Right cardiac atrium (tissue), 5 donors: ENCODE results near the gene SYT9. TPM values are rescaled to one million over a fixed set of nuclear protein-coding genes. Genes with fewer than 3 reads are reported as not detected.
A peak's percentile ranks its signal among the peaks of the same experiment; 100 is the strongest.

Experiments used
- ATAC-seq, 2 donors: fragments of 200-7000 bp; cut with Tn5 transposase; one replicate each; pipeline versions ENCODE4 v1.8.0 to v1.9.1; 2020; ENCODE audit warnings: moderate library complexity in 2 of 2, mild to moderate bottlenecking in 1 of 2
- DNase-seq, 3 donors: peaks; one replicate each; pipeline ENCODE4 v3.0.0-alpha.2; 2020
- H3K27ac ChIP-seq: one replicate; pipeline ENCODE4 v1.5.1; 2013; ENCODE audit warnings: mild to moderate bottlenecking, low read length, control low read depth, moderate library complexity
- H3K27me3 ChIP-seq: one replicate; pipeline ENCODE4 v1.6.1; 2013; ENCODE audit not compliant: control insufficient read depth, insufficient read depth
- H3K4me1 ChIP-seq: one replicate; pipeline ENCODE4 v1.6.1; 2013; ENCODE audit warnings: low read length; ENCODE audit not compliant: control insufficient read depth, insufficient read depth
- H3K4me3 ChIP-seq: one replicate; pipeline ENCODE4 v1.5.1; 2013; ENCODE audit warnings: low read length, control low read depth
- H3K9me3 ChIP-seq: one replicate; pipeline ENCODE4 v1.6.1; 2013; ENCODE audit warnings: low read length; ENCODE audit not compliant: control insufficient read depth
- WGBS: extraction: QIAGEN DNeasy Blood & Tissue Kit; methylation state at CpG from one replicate; pipeline ENCODE4 v1.1.7; 2013; 5-methylcytosine and 5-hydroxymethylcytosine counted together
- intact Hi-C, 4 donors: fragments of 100-400 bp; cut with DNase I; formaldehyde crosslinking; loops; one replicate each; pipeline versions ENCODE4 v1.11.0 to v1.14.0; 2022 to 2023
- polyA plus RNA-seq: library from polyadenylated mRNA; stranded (reverse); fragments of 200-250 nt; gene quantifications from one replicate; pipeline ENCODE4 v1.2.3, GENCODE V29; 2013
- total RNA-seq, 4 donors: library from RNA; stranded (reverse); fragmentation: NEBNext Ultra II Directional; extraction: Animal tissue kit (Norgen Biotek cat#: 25700); gene quantifications; one replicate each; pipeline ENCODE4 v1.2.1, GENCODE V29; 2021
- donor health status: healthy with polysubstance abuse.
- donor health status: DM: no; HTN: yes; CAD: no.
- donor health status: DM: no; HTN: no; CAD: no.
- donor health status: DM: no; HTN: yes; CAD: no; lungs with severe emphysema.
- donor health status: DM: yes; HTN: yes; CAD: no.

The SYT9 gene
- total and polyA plus RNA-seq, 5 donors = 0.06 to 0.11 (median 0.08) TPM; not detected in 1

GRCh38 chr11:7430496-7430895 is 178.8 kb downstream of the SYT9 start:
- DNase-seq = no peak
- ATAC-seq = no peak
- 99% methylated on average over 2 of the region's 2 CpGs for WGBS
- Histone ChIP-seq H3K27me3 (no peaks in the 10 kb centered on the region), H3K9me3 (no peaks in the 10 kb centered on the region), H3K4me3 (no peak overlapping the region), H3K4me1 (no peaks in the 10 kb centered on the region), H3K27ac (no peak overlapping the region)
- intact Hi-C loops = no loop called here

- DNase-seq (no peak), ATAC-seq (no peak)
- WGBS = 19% methylated on average over 2 of the region's 2 CpGs
- no peak overlapping the region for H3K4me3 ChIP-seq
- H3K4me1 ChIP-seq = no peaks in the 10 kb centered on the region
- H3K27ac ChIP-seq = no peak overlapping the region
- H3K27me3 ChIP-seq = no peaks in the 10 kb centered on the region
- no peaks in the 10 kb centered on the region for H3K9me3 ChIP-seq
- intact Hi-C loops = loop anchor here in 1 of 4 donors (5.0 kb wide), 1 partner anchor 338 kb away; no protein-coding TSS in a partner anchor
Measured at GRCh38 chr11:7435176-7435575, 183.5 kb downstream of the SYT9 start.

GRCh38 chr11:7436146-7436545 is 184.4 kb downstream of the SYT9 start:
- intact Hi-C loops = loop anchor here in 1 of 4 donors (5.0 kb wide), 1 partner anchor 339 kb away; no protein-coding TSS in a partner anchor
- no peak for ATAC-seq
- no peak overlapping the region for H3K4me3 ChIP-seq
- no peaks in the 10 kb centered on the region for H3K9me3 ChIP-seq
- H3K4me1 ChIP-seq = no peaks in the 10 kb centered on the region
- H3K27ac ChIP-seq = no peak overlapping the region
- H3K27me3 ChIP-seq = no peaks in the 10 kb centered on the region
- no peak for DNase-seq
- 94% methylated on average over 1 of the region's 1 CpG for WGBS

- Histone ChIP-seq H3K4me1 (no peaks in the 10 kb centered on the region), H3K27me3 (no peaks in the 10 kb centered on the region), H3K9me3 (no peaks in the 10 kb centered on the region), H3K4me3 (no peak overlapping the region), H3K27ac (no peak overlapping the region)
- intact Hi-C loops = loop anchor here in 1 of 4 donors (5.0 kb wide), 1 partner anchor 339 kb away; no protein-coding TSS in a partner anchor
- 37% methylated on average over 5 of the region's 5 CpGs for WGBS
- ATAC-seq = peak; percentile 43 to 61
- no peak for DNase-seq
Measured at GRCh38 chr11:7436657-7437056, 185.0 kb downstream of the SYT9 start.

GRCh38 chr11:7437696-7438095 is 186.0 kb downstream of the SYT9 start:
- no peak for DNase-seq
- Histone ChIP-seq H3K27me3 (no peaks in the 10 kb centered on the region), H3K4me1 (no peaks in the 10 kb centered on the region), H3K27ac (no peak overlapping the region), H3K9me3 (no peaks in the 10 kb centered on the region), H3K4me3 (no peak overlapping the region)
- WGBS = 87% methylated on average over 3 of the region's 3 CpGs
- no peak for ATAC-seq
- intact Hi-C loops = loop anchor here in 1 of 4 donors (5.0 kb wide), 1 partner anchor 340 kb away; no protein-coding TSS in a partner anchor

GRCh38 chr11:7439746-7440320 is 188.1 kb downstream of the SYT9 start:
- Histone ChIP-seq H3K4me3 (no peak overlapping the region), H3K4me1 (no peaks in the 10 kb centered on the region), H3K9me3 (no peaks in the 10 kb centered on the region), H3K27ac (no peak overlapping the region), H3K27me3 (no peaks in the 10 kb centered on the region)
- intact Hi-C loops = loop anchor here in 2 of 4 donors (5.0 kb wide), 1 partner anchor 343 kb away; no protein-coding TSS in a partner anchor
- no peak for DNase-seq
- 88% methylated on average over 3 of the region's 3 CpGs for WGBS
- ATAC-seq = no peak

GRCh38 chr11:7442588-7443215 is 191.0 kb downstream of the SYT9 start:
- no peak overlapping the region for H3K27ac ChIP-seq
- intact Hi-C loops = loop anchor here in 1 of 4 donors (5.0 kb wide), 1 partner anchor 345 kb away; no protein-coding TSS in a partner anchor
- H3K4me3 ChIP-seq = no peak overlapping the region
- H3K27me3 ChIP-seq = no peaks in the 10 kb centered on the region
- 34% methylated on average over 6 of the region's 6 CpGs for WGBS
- ATAC-seq = peak; percentile 58 to 71
- no peaks in the 10 kb centered on the region for H3K4me1 ChIP-seq
- DNase-seq = peak; percentile 65 to 90 (median 81)
- H3K9me3 ChIP-seq = no peaks in the 10 kb centered on the region

- Histone ChIP-seq H3K9me3 (no peaks in the 10 kb centered on the region), H3K27me3 (no peaks in the 10 kb centered on the region), H3K27ac (no peak overlapping the region), H3K4me3 (no peak overlapping the region), H3K4me1 (no peaks in the 10 kb centered on the region)
- intact Hi-C loops = loop anchor here in 1 of 4 donors (5.0 kb wide), 1 partner anchor 347 kb away; no protein-coding TSS in a partner anchor
- DNase-seq (peak in 2 of 3 donors; percentile 59 to 65), ATAC-seq (no peak)
- WGBS = 61% methylated on average over 6 of the region's 6 CpGs
Measured at GRCh38 chr11:7444091-7444981, 192.6 kb downstream of the SYT9 start.

GRCh38 chr11:7445564-7445963 is 193.9 kb downstream of the SYT9 start:
- no peak overlapping the region for H3K4me3 ChIP-seq
- DNase-seq (no peak), ATAC-seq (no peak)
- H3K27ac ChIP-seq = no peak overlapping the region
- no peaks in the 10 kb centered on the region for H3K4me1 ChIP-seq
- H3K9me3 ChIP-seq = no peaks in the 10 kb centered on the region
- 59% methylated on average over 5 of the region's 5 CpGs for WGBS
- intact Hi-C loops = no loop called here
- H3K27me3 ChIP-seq = no peaks in the 10 kb centered on the region

- DNase-seq = no peak
- H3K27me3 ChIP-seq = no peaks in the 10 kb centered on the region
- WGBS = 97% methylated on average over 12 of the region's 12 CpGs
- H3K9me3 ChIP-seq = no peaks in the 10 kb centered on the region
- intact Hi-C loops = no loop called here
- no peak overlapping the region for H3K27ac ChIP-seq
- H3K4me3 ChIP-seq = no peak overlapping the region
- no peak for ATAC-seq
- no peaks in the 10 kb centered on the region for H3K4me1 ChIP-seq
Measured at GRCh38 chr11:7448201-7448600, 196.5 kb downstream of the SYT9 start.
